LNCaP clone FGC (cell line): ENCODE data around the gene ATP2C2.

ENCODE experiments used
- DNase-seq: peaks from one replicate; pipeline ENCODE4 v3.0.0-alpha.2; 2011; ENCODE audit warnings: low read depth
- H3K4me3 ChIP-seq: 2 replicates; pipeline ENCODE4 v1.5.1; 2011; ENCODE audit warnings: mild to moderate bottlenecking, low read depth, low read length, control low read depth
- TF ChIP-seq, protein P1 (sequence below): IDR thresholded peaks from 2 replicates; pipeline ENCODE4 v1.5.1; 2012; ENCODE audit warnings: mild to moderate bottlenecking; ENCODE audit not compliant: control insufficient read depth, insufficient read depth; ENCODE audit errors: extremely low read depth

The ATP2C2 gene

DNA sequence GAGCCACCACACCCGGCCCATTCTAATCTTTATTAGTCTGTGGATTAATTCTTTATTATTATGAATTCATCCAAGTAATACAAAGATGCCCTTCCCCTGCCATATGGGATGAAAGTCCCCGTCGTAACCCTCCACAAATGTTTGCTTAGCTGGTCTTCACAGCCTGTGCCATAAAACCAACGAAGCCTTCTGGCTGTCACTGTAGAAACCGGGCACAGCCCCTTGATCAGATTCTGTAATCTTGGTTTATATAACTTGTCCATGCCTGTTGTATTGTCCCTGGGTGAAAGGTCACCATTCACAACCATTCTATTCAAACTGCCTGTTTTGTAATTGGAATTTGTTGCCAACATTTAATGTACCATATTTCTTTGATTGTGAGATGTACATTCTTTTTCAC, 66.5 kb downstream of the ATP2C2 start:
- TF ChIP-seq, protein P1, sequence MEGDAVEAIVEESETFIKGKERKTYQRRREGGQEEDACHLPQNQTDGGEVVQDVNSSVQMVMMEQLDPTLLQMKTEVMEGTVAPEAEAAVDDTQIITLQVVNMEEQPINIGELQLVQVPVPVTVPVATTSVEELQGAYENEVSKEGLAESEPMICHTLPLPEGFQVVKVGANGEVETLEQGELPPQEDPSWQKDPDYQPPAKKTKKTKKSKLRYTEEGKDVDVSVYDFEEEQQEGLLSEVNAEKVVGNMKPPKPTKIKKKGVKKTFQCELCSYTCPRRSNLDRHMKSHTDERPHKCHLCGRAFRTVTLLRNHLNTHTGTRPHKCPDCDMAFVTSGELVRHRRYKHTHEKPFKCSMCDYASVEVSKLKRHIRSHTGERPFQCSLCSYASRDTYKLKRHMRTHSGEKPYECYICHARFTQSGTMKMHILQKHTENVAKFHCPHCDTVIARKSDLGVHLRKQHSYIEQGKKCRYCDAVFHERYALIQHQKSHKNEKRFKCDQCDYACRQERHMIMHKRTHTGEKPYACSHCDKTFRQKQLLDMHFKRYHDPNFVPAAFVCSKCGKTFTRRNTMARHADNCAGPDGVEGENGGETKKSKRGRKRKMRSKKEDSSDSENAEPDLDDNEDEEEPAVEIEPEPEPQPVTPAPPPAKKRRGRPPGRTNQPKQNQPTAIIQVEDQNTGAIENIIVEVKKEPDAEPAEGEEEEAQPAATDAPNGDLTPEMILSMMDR = no peak
- peak; percentile 25 for DNase-seq
- no peak overlapping the region for H3K4me3 ChIP-seq

DNA sequence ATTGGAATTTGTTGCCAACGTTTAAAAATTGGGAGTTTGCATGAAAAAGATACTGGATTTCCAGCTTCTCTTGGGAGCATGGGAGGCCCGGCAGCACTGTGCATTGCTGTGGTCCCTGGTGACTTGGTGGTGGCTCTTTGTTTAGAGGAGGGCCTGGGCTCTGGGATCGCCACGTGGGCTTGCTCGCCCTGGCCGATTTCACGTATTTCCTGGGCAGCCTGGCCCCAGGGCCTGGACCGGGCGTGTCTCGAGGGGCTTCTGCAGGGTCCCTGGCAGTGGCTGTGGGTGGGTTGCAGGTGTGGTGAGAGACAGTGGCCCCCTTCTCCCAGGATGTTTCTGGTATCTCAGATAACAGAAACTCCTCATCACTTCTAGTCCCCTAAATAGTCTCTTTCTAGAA, 67.9 kb downstream of the ATP2C2 start:
- H3K4me3 ChIP-seq = no peak overlapping the region
- TF ChIP-seq, protein P1 = no peak
- DNase-seq = no peak

DNA sequence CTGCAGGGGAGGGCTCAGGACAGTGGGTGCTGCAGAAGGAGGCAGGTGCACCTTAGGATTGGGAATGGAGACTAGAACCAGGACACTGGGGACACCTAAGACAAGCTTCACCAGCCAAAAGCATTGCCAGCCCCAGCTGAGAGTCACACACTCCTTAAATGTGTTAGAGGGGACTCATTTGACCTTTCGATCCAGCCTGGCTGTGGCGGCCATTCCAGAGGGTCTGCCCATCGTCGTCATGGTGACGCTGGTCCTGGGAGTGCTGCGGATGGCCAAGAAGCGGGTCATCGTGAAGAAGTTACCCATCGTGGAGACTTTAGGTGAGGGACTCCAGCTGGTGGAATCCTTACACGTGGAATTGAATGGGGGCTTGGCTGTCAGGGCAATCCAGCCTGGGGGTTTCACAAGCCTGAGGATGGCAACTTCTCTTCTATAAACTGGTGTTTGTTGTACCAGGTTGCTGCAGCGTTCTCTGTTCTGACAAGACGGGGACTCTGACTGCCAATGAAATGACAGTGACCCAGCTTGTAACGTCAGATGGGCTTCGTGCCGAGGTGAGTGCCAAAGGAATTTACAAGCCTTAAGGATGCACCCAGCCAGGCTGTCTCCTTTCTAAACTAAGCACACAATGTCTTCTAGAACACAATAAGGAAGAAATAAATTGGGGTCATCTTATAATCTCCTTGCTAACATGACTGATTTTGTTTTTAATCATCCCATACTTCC, 70.8 kb downstream of the ATP2C2 start:
- no peak overlapping the region for H3K4me3 ChIP-seq
- DNase-seq = peak; percentile 92
- TF ChIP-seq, protein P1 = no peak

DNA sequence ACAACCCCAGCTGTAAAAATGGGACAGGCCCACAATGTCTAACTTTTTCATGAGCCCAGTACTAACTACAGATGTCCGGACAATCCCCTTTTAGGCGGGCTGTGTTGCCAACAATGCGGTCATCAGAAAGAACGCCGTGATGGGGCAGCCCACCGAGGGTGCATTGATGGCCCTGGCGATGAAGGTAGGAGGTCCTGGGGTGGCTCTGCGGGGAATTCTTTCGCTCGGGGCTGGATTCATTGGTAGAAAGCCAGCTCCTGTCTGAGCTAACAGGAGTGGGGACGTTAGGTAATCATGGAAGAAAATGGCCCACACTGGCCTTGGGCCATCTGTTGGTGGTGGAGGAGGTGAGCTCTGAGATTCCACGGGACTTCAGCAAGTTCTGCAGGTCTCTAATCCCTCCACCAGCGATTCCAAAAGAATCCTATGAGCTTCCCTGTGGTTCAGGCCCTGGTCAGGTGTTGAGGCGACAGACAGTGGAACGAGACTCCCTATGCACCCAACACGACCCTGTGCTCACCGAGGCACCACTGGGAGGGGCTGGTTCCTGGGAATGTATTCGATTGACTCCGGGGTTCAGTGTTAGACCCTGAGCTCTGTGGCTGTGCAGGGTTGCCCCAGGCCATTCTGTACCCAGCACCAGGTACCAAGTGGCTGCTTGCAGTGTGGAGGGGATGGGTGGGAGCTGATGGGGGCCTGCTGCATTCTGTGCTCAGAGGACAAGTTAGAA, 74.2 kb downstream of the ATP2C2 start:
- TF ChIP-seq, protein P1 = no peak
- no peak overlapping the region for H3K4me3 ChIP-seq
- DNase-seq = no peak

DNA sequence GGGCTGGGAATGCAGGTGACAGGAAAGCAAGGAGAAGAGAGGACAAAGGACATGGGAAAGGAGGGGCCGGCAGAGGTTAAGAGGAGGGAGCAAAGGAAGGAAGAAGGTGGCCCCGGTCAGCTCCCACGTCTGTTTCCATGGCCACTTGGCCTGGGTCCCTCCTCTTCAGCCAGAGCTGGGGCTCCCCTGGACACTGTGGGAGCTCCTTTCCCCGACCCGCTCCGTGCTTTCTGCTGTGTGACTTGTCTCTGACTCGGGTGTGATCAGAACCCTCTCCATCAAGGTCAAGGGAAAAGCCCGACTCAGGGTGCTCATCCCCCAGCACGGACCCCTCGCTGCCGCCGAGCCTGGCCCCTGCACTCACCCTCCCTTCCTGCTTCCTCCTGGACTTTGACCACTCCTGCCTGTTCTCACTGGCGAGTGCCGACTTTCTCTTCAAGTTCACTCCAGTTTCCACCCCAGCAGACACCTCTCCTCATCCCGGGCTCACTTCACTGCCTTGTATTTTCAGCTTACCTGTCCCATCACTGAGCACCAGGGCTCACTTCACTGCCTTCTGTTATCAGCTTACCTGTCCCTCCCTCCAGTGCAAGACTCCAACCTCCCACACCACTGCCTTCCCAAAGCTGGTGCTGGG, 74.9 kb downstream of the ATP2C2 start:
- no peak overlapping the region for H3K4me3 ChIP-seq
- no peak for DNase-seq
- TF ChIP-seq, protein P1 = no peak

DNA sequence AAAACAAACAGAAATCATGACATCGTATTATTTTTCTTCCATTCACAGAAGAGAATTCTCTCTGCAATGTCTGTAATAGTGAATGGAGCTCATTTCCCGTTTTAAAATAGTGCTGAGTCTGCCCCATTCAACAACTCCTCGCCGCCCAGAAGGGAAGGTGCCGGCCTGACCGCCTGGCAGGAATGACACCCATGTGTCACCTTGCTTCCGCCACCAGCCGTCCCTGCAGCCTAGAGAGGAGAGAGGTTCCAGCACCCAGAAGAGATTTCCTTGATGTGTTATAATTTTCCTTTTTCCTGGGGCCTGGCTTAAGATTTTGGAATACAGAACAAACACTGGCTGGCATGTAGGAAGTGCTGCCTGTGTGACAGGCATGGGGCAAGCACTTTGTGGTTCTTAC, 76.1 kb downstream of the ATP2C2 start:
- H3K4me3 ChIP-seq = no peak overlapping the region
- no peak for DNase-seq
- TF ChIP-seq, protein P1 = no peak
